Neural crest cell (in vitro differentiated cells): Measurements from ENCODE around the gene CALN1. TPM values are rescaled to one million over a fixed set of nuclear protein-coding genes. Genes with fewer than 3 reads are reported as not detected.

ENCODE experiments used
- DNase-seq: peaks from one replicate; pipeline ENCODE4 v3.0.0; 2021; ENCODE audit warnings: low read depth, mixed read lengths, low spot score
- H3K27ac Mint-ChIP-seq: one replicate; pipeline ENCODE4 v1.8.0; 2021; ENCODE audit warnings: mild to moderate bottlenecking, mixed read lengths; ENCODE audit not compliant: unreplicated experiment
- H3K27me3 Mint-ChIP-seq: 2 replicates; pipeline ENCODE4 v1.8.0; 2021; ENCODE audit warnings: low read depth, mild to moderate bottlenecking, mixed read lengths
- H3K36me3 Mint-ChIP-seq: 2 replicates; pipeline ENCODE4 v1.8.0; 2021; ENCODE audit warnings: low read depth, mild to moderate bottlenecking, mixed read lengths
- H3K4me1 Mint-ChIP-seq: 2 replicates; pipeline ENCODE4 v1.8.0; 2021; ENCODE audit warnings: mixed read lengths
- H3K4me3 Mint-ChIP-seq: one replicate; pipeline ENCODE4 v1.8.0; 2021; ENCODE audit warnings: mild to moderate bottlenecking, mixed read lengths
- H3K9me3 Mint-ChIP-seq: 2 replicates; pipeline ENCODE4 v1.8.0; 2021; ENCODE audit warnings: mixed read lengths
- CTCF ChIP-seq: fragments of 200-600 bp; sonication (generic); conservative IDR thresholded peaks from 2 replicates; pipeline ENCODE4 v1.5.0; 2021; ENCODE audit warnings: antibody characterized with exemption, mild to moderate bottlenecking
- total RNA-seq: library from RNA; stranded (reverse); gene quantifications from 2 replicates; pipeline ENCODE4 v1.2.1, GENCODE V29; 2021

CALN1 gene
- total RNA-seq, 1 donor from 2014 or later: 0.51 TPM

GRCh38 chr7:72445580-72445979 lies 33.4 kb upstream of the CALN1 start:
- peaks cover 54% of the 10 kb centered on the region for H3K27me3 Mint-ChIP-seq
- no peak for TF ChIP-seq CTCF
- H3K36me3 Mint-ChIP-seq: no peaks in the 10 kb centered on the region
- no peak overlapping the region for H3K4me3 Mint-ChIP-seq
- peaks cover 41% of the 10 kb centered on the region for H3K4me1 Mint-ChIP-seq
- DNase-seq: no peak
- no peaks in the 10 kb centered on the region for H3K9me3 Mint-ChIP-seq
- no peak overlapping the region for H3K27ac Mint-ChIP-seq

- peaks cover 54% of the 10 kb centered on the region for H3K27me3 Mint-ChIP-seq
- H3K4me3 Mint-ChIP-seq: no peak overlapping the region
- peaks cover 41% of the 10 kb centered on the region for H3K4me1 Mint-ChIP-seq
- no peak for DNase-seq
- no peaks in the 10 kb centered on the region for H3K36me3 Mint-ChIP-seq
- H3K9me3 Mint-ChIP-seq: no peaks in the 10 kb centered on the region
- no peak for TF ChIP-seq CTCF
- no peak overlapping the region for H3K27ac Mint-ChIP-seq
Measured at GRCh38 chr7:72445075-72445474, 32.9 kb upstream of the CALN1 start.

- Mint-ChIP-seq H3K27ac (no peak overlapping the region), H3K4me1 (peaks cover 41% of the 10 kb centered on the region), H3K27me3 (peaks cover 54% of the 10 kb centered on the region), H3K4me3 (no peak overlapping the region), H3K9me3 (no peaks in the 10 kb centered on the region), H3K36me3 (no peaks in the 10 kb centered on the region)
- TF ChIP-seq CTCF: no peak
- DNase-seq: no peak
Measured at GRCh38 chr7:72444026-72444776, 32.1 kb upstream of the CALN1 start.

GRCh38 chr7:72441791-72442190 lies 29.7 kb upstream of the CALN1 start:
- no peaks in the 10 kb centered on the region for H3K9me3 Mint-ChIP-seq
- no peak overlapping the region for H3K4me3 Mint-ChIP-seq
- peaks cover 33% of the 10 kb centered on the region for H3K27me3 Mint-ChIP-seq
- peaks cover 45% of the 10 kb centered on the region for H3K4me1 Mint-ChIP-seq
- no peak for DNase-seq
- TF ChIP-seq CTCF: no peak
- no peaks in the 10 kb centered on the region for H3K36me3 Mint-ChIP-seq
- H3K27ac Mint-ChIP-seq: no peak overlapping the region

GRCh38 chr7:72438491-72438890 lies 26.4 kb upstream of the CALN1 start:
- Mint-ChIP-seq H3K4me1 (peaks cover 31% of the 10 kb centered on the region), H3K9me3 (no peaks in the 10 kb centered on the region), H3K27ac (no peak overlapping the region), H3K27me3 (peaks cover 10% of the 10 kb centered on the region), H3K4me3 (no peak overlapping the region), H3K36me3 (no peaks in the 10 kb centered on the region)
- TF ChIP-seq CTCF: no peak
- DNase-seq: no peak
